Testis (tissue), 3 donors: ENCODE measurements around the gene TTC36. TPM values are rescaled to one million over a fixed set of nuclear protein-coding genes. Genes with fewer than 3 reads are reported as not detected.

ENCODE experiments used
- DNase-seq: peaks from one replicate; pipeline ENCODE4 v3.0.0-alpha.2; 2019
- H3K27ac ChIP-seq, 2 donors: fragments of 200-600 bp; sonication (generic); one replicate each; pipeline ENCODE4 v1.5.1; 2019
- H3K27me3 ChIP-seq: fragments of 200-600 bp; sonication (generic); one replicate; pipeline ENCODE4 v1.5.1; 2019
- H3K36me3 ChIP-seq: fragments of 200-600 bp; sonication (generic); one replicate; pipeline ENCODE4 v1.5.1; 2017; ENCODE audit warnings: low read depth; ENCODE audit errors: missing control alignments
- H3K4me1 ChIP-seq: fragments of 200-600 bp; sonication (generic); one replicate; pipeline ENCODE4 v1.5.1; 2019
- H3K4me3 ChIP-seq, 2 donors: fragments of 200-600 bp; sonication (generic); one replicate each; pipeline ENCODE4 v1.5.1; 2017 to 2019
- H3K9me3 ChIP-seq: fragments of 200-600 bp; sonication (generic); one replicate; pipeline ENCODE4 v1.5.1; 2017
- CTCF ChIP-seq, 3 experiments: fragments of 450-650 bp in 2 of 3; fragments of 200-600 bp in 1 of 3; sonication (generic) in 1 of 3; IDR thresholded peaks; one replicate each; pipeline ENCODE4 v1.5.1; 2016 to 2019; ENCODE audit warnings: antibody characterized with exemption in 3 of 3, mild to moderate bottlenecking in 2 of 3, moderate library complexity in 1 of 3
- POLR2A ChIP-seq: fragments of 450-650 bp; IDR thresholded peaks from one replicate; pipeline ENCODE4 v1.6.1; 2017; ENCODE audit warnings: antibody characterized with exemption, mild to moderate bottlenecking, moderate library complexity
- WGBS, 2 donors: methylation state at CpG; one replicate each; pipeline ENCODE4 v1.1.5; 2018; 5-methylcytosine and 5-hydroxymethylcytosine counted together
- intact Hi-C: fragments of 100-400 bp; cut with DNase I; formaldehyde crosslinking; loops from one replicate; pipeline ENCODE4 v1.15.1; 2023; ENCODE audit warnings: low total_unique reads
- polyA plus RNA-seq: library from polyadenylated mRNA; stranded (reverse); fragments of 350-450 nt; fragmentation: Illumina TruSeq; extraction: RNeasy Lipid Tissue Mini Kit (QIAGEN cat#74804); gene quantifications from one replicate; pipeline ENCODE4 v1.2.3, GENCODE V29; 2014; ENCODE audit warnings: low read depth, low replicate concordance; ENCODE audit not compliant: insufficient read depth
- total RNA-seq, 2 donors: library from RNA; depleted of rRNA; stranded (reverse); fragments of >200 nt; gene quantifications; one replicate each; pipeline ENCODE4 v1.2.3, GENCODE V29; 2016

Gene TTC36
- total and polyA plus RNA-seq, 3 donors from 2014 or later: 4.9 to 5.7 TPM; not detected in 1

GRCh38 chr11:118533769-118534729 lies 6.8 kb downstream of the TTC36 start:
- peak; percentile 50 for DNase-seq
- H3K36me3 ChIP-seq: no peaks in the 10 kb centered on the region
- no peak for TF ChIP-seq CTCF (IDR thresholded peaks at IDR 0.05)
- 74 to 79% methylated on average over 15 to 25 of the region's 27 CpGs for WGBS, 2 donors
- H3K27ac ChIP-seq: no peak overlapping the region
- intact Hi-C loops: no loop called here
- no peaks in the 10 kb centered on the region for H3K9me3 ChIP-seq
- H3K4me3 ChIP-seq: no peak overlapping the region
- H3K27me3 ChIP-seq: no peaks in the 10 kb centered on the region
- peaks cover 15% of the 10 kb centered on the region for H3K4me1 ChIP-seq

- TF ChIP-seq POLR2A: no peak
- TF ChIP-seq CTCF (IDR thresholded peaks at IDR 0.05): no peak
- WGBS, 2 donors: 78 to 85% methylated on average over 7 to 9 of the region's 9 CpGs
These were observed 8.0 kb downstream of the TTC36 start for GRCh38 chr11:118535261-118535660.

GRCh38 chr11:118536726-118537125 lies 9.5 kb downstream of the TTC36 start:
- DNase-seq: no peak
- Histone ChIP-seq H3K4me3 (no peak overlapping the region), H3K4me1 (peaks cover 3% of the 10 kb centered on the region), H3K27me3 (no peaks in the 10 kb centered on the region), H3K27ac (no peak overlapping the region), H3K9me3 (no peaks in the 10 kb centered on the region), H3K36me3 (no peaks in the 10 kb centered on the region)
- intact Hi-C loops: no loop called here
- 91 to 96% methylated on average over 5 of the region's 5 CpGs for WGBS, 2 donors
- no peak for TF ChIP-seq CTCF (IDR thresholded peaks at IDR 0.05)
- no peak for TF ChIP-seq POLR2A

More at GRCh38 chr11:118535261-118535660, 8.0 kb downstream of the TTC36 start:
- no peaks in the 10 kb centered on the region for H3K36me3 ChIP-seq
- DNase-seq: no peak
- intact Hi-C loops: no loop called here
- H3K27me3 ChIP-seq: no peaks in the 10 kb centered on the region
- H3K4me1 ChIP-seq: peaks cover 6% of the 10 kb centered on the region
- no peak overlapping the region for H3K4me3 ChIP-seq
- H3K9me3 ChIP-seq: no peaks in the 10 kb centered on the region
- H3K27ac ChIP-seq: no peak overlapping the region

- Histone ChIP-seq H3K9me3 (no peaks in the 10 kb centered on the region), H3K4me1 (no peaks in the 10 kb centered on the region), H3K27me3 (no peaks in the 10 kb centered on the region), H3K36me3 (no peaks in the 10 kb centered on the region), H3K4me3 (no peak overlapping the region), H3K27ac (no peak overlapping the region)
- intact Hi-C loops: no loop called here
- no peak for TF ChIP-seq POLR2A
- TF ChIP-seq CTCF (IDR thresholded peaks at IDR 0.05): no peak
- DNase-seq: no peak
- 91 to 95% methylated on average over 6 of the region's 6 CpGs for WGBS, 2 donors
These were observed 10.2 kb downstream of the TTC36 start for GRCh38 chr11:118537409-118537980.
